ENCODE data around the gene HAUS1.
"Not testable (repeated sequence)": the region's sequence is repeated elsewhere in the genome, so short reads cannot be mapped to it uniquely, and the experiment has no call there.

HAUS1 gene

DNA sequence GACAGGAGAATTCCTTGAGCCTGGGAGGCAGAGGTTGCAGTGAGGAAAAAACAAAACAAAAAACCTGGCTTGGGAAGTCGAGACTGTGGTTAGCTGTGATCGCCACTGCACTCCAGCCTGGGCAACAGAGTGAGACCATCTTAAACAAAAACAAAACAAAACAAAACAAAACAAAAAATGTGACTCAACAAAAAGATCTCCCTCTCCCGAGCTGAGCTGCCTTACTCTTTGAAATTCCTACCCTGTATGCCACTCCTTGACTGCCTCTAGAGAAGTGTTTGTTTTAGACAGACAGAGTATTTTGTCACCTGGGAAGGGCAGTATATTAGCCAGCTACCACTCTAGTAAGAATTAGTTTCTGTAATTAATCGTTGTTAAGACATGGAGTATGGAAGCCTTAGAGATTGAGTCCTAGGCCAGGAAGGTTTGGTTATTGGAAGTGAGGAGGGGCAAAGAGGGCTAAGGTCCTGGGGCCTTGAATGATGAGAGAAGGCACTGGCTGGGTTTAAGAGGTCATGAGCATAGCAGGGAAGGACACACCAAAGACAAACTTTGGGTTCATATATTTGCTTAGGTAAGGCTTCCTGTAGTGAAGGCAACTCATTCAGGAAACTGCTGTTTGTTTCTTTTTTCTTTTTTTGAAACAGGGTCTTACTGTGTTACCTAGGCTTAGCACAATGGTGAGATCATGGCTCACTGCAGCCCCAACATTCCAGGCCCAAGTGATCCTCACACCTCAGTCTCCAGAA is 56.0 kb downstream of the HAUS1 start:
- DNase-seq = no peak

DNA sequence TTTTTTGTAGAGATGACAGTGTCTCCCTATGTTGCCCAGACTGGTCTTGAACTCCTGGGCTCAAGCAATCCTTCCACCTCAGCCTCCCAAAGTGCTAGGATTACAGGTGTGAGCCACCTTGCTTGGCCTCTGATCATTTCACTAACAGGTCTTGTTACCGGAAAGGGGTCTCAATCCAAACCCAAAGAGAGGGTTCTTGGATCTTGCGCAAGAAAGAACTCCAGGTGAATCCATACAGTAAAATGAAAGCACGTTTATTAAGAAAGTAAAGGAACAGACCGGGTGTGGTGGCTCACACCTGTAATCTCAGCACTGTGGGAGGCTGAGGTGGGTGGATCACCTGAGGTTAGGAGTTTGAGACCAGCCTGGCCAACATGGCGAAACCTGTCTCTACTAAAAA is 56.7 kb downstream of the HAUS1 start:
- not testable (repeated sequence) for DNase-seq

DNA sequence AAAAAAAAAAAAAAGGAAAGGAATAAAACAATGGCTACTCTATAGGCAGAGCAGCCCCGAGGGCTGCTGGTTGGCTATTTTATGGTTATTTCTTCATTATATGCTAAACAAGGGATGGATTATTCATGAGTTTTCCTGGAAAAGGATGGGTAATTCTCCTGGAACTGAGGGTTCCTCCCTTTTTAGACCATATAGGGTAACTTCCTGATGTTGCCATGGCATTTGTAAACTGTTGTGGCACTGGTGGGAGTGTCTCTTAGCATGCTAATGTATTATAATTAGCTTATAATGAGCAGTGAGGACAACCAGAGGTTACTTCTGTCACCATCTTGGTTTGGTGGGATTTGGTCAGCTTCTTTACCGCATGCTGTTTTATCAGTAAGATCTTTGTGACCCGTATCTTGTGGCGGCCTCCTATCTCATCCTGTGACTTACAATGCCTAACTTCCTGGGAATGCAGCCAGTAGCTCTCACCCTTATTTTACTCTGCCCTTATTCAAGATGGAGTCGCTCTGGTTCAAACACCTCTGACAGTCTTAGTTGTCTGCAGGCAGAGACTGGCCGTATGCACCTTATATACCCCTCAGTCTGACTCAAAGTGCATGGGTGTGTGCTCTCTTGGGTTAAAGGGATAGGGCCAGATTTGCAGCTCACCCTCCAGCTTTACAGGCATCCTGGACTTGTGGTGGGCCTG is 57.7 kb downstream of the HAUS1 start:
- DNase-seq = no peak

DNA sequence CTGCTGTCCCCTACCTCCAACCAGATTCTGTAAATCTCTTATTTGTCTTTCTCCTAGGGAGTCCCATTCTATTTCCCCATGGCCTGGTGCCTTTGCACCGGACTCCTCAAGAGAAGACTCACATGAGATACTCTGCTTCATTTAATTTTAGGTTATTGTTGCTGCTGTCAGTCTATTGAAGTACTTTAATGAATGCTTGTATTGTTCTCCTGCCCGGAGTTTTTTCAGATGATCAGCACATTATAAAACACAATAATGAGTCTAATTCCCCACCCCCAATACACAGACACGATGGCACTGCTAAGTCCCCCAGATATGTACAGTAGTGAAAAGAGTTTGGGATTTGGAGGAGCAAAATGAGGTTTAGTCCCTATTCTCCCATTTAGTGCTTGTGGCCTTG is 58.9 kb downstream of the HAUS1 start:
- DNase-seq = no peak

DNA sequence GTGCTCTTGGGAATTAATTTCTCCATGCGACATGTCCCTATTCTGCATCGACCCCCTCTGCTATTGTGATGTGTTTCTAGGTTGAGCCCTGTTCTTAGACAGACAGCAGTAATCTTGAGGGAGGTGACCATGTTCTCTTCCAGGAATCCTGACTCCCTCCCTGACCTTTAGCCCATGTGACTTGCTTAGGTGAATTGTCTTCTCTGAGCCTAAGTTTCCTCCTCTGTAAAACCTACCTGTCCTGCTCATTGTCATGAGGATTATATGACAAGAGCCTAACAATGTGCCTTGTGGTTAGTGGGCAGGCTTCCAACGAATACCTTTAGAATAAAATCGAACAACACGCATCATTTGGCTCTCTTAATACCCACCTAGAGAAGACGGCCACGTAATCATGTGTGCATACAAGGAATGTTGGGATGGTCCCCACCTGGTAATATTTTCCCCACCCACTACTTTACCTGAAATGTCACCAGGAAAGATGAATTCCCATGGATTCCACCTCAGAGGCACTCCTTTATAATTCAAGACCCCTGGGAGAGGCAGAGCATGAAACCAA is 59.8 kb downstream of the HAUS1 start:
- DNase-seq = no peak

DNA sequence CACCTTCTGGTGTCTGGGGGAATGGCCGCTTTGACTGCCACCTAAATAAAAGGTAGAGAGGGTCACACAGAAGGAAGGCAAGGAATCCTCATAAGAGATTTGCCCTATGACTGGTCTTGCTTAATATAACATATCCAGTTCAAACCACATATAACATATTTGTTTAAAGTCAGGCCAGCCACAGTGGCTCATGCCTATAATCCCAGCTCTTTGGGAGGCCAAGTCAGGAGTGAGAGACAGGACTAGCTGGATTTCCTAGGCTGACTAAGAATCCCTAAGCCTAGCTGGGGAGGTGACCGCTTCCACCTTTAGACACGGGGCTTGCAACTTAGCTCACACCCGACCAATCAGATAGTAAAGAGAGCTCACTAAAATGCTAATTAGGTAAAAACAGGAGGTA is 60.3 kb downstream of the HAUS1 start:
- DNase-seq = not testable (repeated sequence)

DNA sequence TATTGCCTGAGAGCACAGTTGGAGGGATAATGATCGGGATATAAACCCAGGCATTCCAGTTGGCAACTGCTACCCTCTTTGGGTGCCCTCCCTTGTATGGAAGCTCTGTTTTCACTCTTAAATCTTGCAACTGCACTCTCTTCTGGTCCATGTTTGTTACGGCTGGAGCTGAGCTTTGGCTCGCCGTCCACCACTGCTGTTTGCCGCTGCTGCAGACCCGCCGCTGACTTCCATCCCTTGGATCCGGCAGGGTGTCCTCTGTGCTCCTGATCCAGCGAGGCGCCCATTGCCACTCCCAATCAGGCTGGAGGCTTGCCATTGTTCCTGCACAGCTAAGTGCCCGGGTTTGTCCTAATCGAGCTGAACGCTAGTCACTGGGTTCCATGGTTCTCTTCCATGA is 60.7 kb downstream of the HAUS1 start:
- DNase-seq = no peak

DNA sequence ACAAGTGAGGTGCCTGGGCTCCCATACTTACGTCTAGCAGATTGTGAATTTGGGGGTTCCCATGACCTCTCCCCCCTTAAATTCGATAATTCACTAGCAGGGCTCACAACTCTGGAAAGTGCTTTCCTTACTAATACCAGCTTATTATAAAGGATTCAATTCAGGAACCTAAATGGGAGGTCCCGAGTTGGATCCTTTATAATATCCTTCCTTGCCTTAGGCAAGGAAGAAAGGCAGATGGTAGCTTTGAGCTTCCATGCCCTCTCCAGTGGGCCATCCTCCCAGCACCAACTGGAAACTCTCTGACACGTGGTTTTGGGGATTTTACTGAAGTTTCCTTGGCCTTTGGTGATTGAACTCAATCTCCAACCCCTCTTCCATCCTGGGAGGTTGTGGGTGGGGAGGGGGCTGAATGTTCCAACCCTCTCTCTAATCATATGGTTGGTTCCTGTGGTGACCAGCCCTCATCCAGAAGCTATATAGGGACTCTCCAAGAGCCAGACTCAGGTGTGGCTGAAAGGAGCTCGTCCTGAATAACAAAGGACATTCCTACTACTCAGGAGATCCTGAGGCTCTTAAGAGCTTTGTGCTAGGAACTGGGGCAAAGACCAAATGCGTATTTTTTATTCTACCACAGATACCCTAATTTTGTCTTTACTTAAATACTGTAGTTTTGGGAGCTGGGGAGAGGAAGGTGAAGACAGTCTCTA is 62.2 kb downstream of the HAUS1 start:
- DNase-seq = no peak

DNA sequence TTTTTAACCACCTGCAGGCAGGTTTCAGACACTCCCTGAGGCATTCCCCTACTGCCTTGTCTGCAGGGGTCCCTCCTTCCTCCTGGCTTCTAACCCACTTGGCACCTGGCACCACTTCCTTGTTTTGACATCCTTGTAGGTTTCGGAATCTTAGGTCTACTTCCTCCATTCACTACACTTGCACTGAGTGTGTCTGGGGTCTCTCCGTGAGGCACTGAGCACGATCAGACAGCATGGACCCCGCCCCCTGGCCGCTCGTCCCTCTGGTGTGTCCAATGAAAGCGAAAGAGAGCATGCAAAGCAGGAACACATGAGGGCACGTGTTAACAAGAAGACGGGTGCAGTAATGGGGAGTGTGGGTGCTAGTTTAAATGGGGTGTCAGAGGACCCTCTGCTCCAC is 63.8 kb downstream of the HAUS1 start:
- DNase-seq = no peak

DNA sequence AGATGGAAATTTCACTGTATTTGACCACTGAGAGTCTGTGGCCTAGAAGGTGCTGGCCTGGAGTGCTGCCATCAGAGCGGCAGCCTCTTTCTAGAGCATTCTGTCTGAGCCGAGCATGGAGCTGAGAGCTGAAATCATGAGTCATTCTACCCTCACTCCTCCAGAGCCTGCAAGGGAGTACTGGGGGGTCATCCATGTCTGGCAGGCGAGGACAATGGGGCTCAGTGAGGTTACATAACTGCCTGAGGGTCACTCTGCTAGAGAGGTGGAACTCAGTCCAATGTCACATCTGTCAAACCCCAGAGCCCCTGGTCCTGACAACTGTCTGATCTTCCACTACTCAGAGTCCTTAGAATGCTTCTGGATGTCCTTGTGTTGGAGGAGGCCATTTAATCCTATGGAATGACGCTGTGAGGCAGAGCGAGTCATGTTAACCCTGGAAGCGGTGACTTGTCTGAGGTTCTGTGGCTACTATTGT is 65.3 kb downstream of the HAUS1 start:
- peak in 1 of 2 experiments; percentile 4 for DNase-seq

DNA sequence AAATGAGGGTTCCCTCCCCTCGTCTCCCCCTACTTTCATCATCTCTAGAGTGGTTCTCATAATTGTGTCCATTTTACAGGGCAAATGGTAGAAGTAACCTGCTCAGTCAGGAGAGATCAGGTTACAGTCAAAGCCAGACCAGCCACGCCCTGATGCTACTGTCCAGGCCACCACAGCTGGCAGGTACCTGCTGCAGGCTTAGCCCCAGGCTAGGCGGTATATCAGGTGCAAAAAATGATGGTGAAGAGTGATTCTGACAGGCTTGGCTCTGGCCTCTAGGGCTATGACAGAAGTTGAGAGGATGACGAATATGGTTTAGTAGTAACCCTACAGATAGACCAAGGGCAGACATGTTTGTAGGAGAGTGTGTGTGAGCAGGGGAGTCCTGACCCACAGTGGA is 67.1 kb downstream of the HAUS1 start:
- DNase-seq = no peak

DNA sequence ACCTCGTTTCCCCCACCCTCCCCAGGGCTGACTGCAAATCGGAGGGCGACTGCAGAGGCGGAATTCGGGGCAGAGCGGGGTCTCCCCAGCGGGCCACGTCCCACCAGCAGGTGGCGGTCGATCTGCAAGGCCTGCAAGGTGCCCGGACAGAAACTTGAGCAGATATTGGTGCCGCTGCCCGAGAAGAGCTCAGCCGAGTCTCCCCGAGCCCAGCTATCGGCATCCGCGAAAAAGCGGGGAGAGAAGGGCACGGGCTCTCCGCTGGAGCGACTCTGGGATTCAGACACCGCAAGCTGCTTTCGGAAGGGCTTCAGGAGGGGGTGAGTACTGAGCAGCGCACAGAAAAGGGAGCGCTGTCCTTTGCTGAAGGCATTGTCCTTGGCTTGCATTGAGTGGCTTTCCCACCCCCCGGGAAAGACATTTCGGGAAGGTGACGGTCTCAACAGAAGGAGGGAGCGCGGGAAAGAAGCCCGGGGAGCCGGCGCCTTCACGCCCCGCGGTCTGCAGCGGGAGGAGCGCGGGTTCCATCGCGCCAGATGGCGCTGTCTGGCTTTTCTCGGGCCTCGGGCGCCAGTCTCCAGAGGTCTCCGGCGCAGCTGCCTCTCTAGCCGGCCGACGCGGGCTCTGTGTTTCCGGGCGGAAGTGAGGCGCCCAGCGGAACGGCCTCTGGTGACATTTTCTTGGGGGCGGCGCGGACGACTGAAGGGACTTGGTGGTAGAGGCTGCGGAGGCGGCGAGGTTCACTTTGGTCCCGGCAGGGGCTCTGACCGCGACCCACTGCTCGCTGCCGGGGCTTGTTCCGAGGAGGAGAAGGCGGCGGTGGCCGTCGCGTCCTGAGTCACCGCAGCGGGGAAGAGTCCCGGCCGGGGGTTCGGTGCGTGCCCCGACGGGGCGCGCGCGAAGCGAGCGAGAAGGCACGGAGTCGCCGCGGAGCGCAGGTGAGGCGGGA is 69.5 kb downstream of the HAUS1 start:
- peak; percentile 64 to 81 for DNase-seq

DNA sequence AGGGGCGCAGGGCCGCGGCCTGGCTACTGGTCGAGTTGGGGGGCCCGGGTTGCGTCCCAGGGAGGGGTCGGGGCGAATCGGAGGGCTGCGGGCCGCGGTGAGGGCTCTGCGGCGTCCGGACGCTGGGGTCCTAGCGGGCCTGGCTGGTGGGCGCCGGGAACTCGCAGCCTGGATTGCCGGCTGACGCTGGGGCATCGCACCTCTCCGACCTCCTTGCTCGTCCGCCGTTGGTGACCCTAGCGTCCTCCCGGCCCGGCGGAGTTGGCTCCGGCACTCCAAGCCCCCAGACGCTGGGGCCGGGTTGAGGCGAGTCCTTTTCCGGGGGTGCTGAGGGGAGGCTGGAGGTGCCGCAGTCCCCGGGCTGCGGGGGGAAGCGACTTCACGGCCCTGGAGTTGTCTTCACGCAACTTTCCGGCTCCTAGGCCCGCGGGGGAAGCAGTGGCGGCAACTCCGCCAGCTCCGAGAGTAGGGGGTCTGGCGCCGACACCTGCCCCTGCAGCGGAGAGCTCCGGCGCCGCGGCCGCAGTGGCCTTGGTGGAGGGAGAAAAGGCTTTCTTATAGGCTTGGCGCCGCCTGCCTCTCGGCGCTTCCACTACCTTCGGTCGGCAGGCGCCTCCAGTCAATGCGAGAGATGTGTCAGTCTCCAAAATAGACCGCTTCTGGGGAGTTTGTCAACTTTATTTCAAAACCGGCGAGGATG is 70.3 kb downstream of the HAUS1 start:
- DNase-seq = no peak

DNA sequence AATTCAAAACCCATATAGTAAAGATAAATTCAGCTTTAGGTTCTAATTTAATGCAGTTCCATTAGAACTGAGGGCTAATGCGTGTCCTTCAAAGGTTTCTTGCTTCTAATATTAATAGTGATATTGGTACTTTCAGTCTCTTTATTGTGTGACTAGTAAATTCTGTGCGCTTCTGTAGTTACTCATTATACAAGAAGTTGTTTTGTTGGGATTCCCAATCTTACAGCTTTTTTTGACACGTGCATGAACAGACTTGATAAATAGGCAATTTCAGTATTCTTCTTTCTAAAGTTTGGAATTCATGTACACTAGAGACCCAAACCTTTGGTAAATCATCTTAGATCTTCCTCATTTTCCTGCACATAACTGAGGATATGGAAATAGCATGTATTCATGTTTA is 71.8 kb downstream of the HAUS1 start:
- DNase-seq = no peak
